Left ventricle myocardium inferior (tissue), 1 donor: Measurements from ENCODE around the gene TIGD2. TPM values are rescaled to one million over a fixed set of nuclear protein-coding genes. Genes with fewer than 3 reads are reported as not detected.

Experiments
- DNase-seq: peaks from one replicate; pipeline ENCODE4 v3.0.0-alpha.2; 2020
- H3K27ac ChIP-seq: fragments of 200-600 bp; replicated peaks from 2 replicates; pipeline ENCODE4 v1.8.0; 2021
- H3K27me3 ChIP-seq: fragments of 200-600 bp; 2 replicates; pipeline ENCODE4 v1.8.0; 2021; ENCODE audit warnings: low read depth
- H3K36me3 ChIP-seq: fragments of 200-600 bp; 2 replicates; pipeline ENCODE4 v1.8.0; 2021
- H3K4me1 ChIP-seq: fragments of 200-600 bp; 2 replicates; pipeline ENCODE4 v1.8.0; 2021
- H3K4me3 ChIP-seq: fragments of 200-600 bp; 2 replicates; pipeline ENCODE4 v1.8.0; 2021; ENCODE audit warnings: mild to moderate bottlenecking, moderate library complexity
- H3K9me3 ChIP-seq: fragments of 200-600 bp; replicated peaks from 2 replicates; pipeline ENCODE4 v1.8.0; 2021
- intact Hi-C: fragments of 100-400 bp; cut with micrococcal nuclease; formaldehyde crosslinking; loops from one replicate; pipeline ENCODE4 v1.11.0; 2022
- total RNA-seq: library from RNA; stranded (reverse); fragmentation: NEBNext Ultra II Directional; extraction: Animal tissue kit (Norgen Biotek cat#: 25700); gene quantifications from one replicate; pipeline ENCODE4 v1.2.1, GENCODE V29; 2021
- TF ChIP-seq, protein P1 (sequence below): fragments of 200-600 bp; IDR thresholded peaks from 2 replicates; pipeline ENCODE4 v1.8.0; 2021; ENCODE audit warnings: antibody characterized with exemption, mild to moderate bottlenecking, borderline replicate concordance
- donor health status: DM: no; HTN: yes; CAD: no; lungs with severe emphysema.

The TIGD2 gene
- total RNA-seq, 1 donor from 2014 or later = 2.0 TPM

DNA sequence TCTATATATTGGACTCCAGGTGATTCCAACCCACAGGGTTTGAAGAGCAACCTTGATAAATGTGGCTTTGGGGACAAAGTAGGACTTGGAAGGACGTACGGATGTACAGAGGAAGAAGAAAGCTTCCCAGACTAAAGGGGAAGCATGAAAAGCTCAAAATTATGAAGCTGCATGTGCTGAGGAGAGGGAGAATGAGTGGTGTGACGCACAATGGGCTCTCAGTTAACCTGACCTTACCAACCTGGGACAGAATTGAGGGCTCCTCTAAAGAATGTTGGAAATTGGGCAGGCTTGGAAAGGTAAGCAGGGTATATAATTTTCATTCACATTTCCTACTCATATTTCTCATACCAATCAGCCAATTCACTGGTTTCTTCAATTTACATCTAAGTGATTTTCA is 10.5 kb upstream of the TIGD2 start:
- Histone ChIP-seq H3K4me1 (no peaks in the 10 kb centered on the region), H3K9me3 (no peaks in the 10 kb centered on the region), H3K27me3 (no peaks in the 10 kb centered on the region), H3K27ac (no peak overlapping the region), H3K4me3 (no peak overlapping the region), H3K36me3 (no peaks in the 10 kb centered on the region)
- TF ChIP-seq, protein P1, sequence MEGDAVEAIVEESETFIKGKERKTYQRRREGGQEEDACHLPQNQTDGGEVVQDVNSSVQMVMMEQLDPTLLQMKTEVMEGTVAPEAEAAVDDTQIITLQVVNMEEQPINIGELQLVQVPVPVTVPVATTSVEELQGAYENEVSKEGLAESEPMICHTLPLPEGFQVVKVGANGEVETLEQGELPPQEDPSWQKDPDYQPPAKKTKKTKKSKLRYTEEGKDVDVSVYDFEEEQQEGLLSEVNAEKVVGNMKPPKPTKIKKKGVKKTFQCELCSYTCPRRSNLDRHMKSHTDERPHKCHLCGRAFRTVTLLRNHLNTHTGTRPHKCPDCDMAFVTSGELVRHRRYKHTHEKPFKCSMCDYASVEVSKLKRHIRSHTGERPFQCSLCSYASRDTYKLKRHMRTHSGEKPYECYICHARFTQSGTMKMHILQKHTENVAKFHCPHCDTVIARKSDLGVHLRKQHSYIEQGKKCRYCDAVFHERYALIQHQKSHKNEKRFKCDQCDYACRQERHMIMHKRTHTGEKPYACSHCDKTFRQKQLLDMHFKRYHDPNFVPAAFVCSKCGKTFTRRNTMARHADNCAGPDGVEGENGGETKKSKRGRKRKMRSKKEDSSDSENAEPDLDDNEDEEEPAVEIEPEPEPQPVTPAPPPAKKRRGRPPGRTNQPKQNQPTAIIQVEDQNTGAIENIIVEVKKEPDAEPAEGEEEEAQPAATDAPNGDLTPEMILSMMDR = no peak
- intact Hi-C loops = no loop called here
- DNase-seq = no peak

DNA sequence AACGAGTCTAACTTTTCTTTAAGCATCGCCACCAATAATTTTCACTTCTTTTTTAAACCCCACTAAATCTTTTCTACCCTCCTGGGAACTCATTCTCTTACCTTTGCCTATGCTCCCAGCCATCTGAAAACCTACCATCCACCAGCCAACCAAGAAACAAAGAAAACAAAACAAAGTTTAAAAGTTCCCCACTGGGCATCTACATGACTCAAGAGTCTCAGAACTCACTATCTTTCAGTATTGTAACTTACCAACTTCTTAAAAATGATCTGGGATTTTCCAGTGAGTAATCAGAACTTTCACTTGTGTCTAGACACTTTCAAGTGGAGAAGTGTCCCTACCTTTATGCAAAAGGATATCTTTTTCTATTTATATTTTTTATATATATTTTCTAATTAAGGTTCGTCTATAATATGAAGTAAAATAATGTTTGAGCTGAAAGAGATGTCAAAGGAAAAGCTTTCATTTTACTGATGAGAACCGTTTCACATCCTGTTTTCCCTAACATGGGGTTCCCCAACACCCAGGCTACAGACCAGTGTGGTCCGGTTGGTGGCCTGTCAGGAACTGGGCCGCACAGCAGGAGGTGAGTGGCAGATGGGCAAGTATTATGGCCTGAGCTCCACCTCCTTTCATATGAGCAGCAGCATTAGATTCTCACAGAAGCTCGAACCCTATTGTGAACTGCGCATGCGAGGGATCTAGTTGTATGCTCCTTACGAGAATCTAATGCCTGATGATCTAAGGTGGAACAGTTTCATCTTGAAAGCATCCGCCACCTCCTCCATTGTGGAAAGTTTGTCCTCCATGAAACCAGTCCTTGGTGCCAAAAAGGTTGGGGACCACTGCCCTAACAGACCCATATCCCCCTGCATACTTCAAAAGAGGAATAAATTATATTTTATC is 9.8 kb upstream of the TIGD2 start:
- H3K4me3 ChIP-seq = no peak overlapping the region
- H3K9me3 ChIP-seq = no peaks in the 10 kb centered on the region
- no peaks in the 10 kb centered on the region for H3K27me3 ChIP-seq
- DNase-seq = no peak
- TF ChIP-seq, protein P1 = no peak
- H3K4me1 ChIP-seq = no peaks in the 10 kb centered on the region
- no peak overlapping the region for H3K27ac ChIP-seq
- no peaks in the 10 kb centered on the region for H3K36me3 ChIP-seq
- intact Hi-C loops = no loop called here

DNA sequence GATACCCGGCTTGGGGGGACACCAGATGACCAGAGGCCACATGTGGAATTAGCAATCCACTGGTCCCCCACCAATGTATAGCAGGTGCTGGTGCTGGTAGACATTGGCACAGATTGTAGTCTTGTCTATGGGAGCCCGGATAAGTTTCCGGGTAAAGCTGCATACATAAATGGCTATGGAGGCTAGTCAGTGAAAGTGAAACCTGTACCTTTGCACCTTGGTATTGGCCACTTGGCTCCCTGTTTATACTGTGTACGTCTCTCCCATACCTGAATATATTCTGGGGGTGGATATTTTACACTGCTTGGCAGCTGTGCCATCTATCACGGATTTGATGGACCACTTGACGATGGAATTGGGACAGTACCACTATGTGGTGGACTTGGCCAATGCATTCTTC is 5.6 kb upstream of the TIGD2 start:
- DNase-seq = no peak
- Histone ChIP-seq H3K9me3 (no peaks in the 10 kb centered on the region), H3K27me3 (no peaks in the 10 kb centered on the region), H3K4me3 (no peak overlapping the region), H3K4me1 (peaks cover 10% of the 10 kb centered on the region), H3K27ac (peak overlapping the region; percentile 40), H3K36me3 (no peaks in the 10 kb centered on the region)
- TF ChIP-seq, protein P1 = no peak
- intact Hi-C loops = no loop called here

DNA sequence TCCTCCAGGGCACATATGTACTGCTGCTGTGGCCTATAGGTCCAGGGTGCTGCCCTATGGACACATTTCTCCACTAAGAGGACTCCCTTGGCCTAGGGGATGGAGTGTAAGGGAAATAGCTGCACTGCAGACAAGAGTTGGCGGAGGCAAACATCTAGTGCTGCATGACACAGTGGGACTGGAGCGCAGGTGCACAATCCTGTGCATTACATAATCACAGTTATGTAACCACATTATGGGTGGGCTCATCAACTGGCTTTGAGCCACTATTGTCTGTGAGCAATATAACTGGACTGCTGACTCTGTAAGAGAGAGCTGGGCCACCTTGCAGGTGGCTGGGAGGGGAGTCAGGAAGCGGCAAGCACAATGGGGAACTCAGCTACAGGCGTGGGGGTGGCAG is 3.2 kb upstream of the TIGD2 start:
- DNase-seq = no peak
- TF ChIP-seq, protein P1 = no peak
- Histone ChIP-seq H3K4me1 (peaks cover 27% of the 10 kb centered on the region), H3K9me3 (peaks cover 3% of the 10 kb centered on the region), H3K4me3 (no peak overlapping the region), H3K27me3 (no peaks in the 10 kb centered on the region), H3K27ac (no peak overlapping the region), H3K36me3 (no peaks in the 10 kb centered on the region)
- intact Hi-C loops = no loop called here

DNA sequence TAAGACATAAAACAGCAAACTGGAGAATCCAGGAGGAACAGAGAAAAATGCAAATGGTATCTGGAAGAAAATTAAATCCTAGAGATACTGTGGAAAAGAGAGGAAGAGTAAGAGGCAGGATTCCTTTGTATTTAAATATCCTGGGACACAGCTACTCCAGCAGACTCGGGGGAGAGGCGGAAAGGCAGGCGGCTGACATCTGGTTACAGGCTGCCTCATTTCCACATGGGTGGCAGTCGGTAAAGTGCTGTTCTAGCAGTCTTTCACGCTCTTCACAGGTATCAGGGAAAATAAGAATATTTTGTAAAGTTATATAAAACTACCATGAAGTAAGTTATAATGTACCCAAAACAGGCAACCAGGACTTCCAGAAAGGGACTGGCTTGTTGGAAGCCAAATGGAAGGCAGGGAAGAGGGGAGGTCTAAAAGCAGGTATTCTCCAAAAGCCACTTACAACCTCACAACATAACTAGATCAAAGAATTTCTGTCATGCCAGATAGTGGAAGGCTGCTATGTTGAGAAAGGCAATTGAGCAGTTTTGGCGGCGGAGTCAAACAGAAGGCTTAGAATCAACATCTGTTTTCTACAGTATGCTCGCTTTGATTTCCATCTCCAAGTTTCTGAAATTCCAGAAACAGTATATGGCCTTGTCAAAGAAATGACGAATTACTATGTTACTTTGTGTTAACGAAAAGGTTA is 1.3 kb upstream of the TIGD2 start:
- Histone ChIP-seq H3K27ac (peak overlapping the region; percentile 91), H3K27me3 (no peaks in the 10 kb centered on the region), H3K4me3 (peak overlapping the region; percentile 86), H3K9me3 (peaks cover 19% of the 10 kb centered on the region), H3K4me1 (peaks cover 27% of the 10 kb centered on the region), H3K36me3 (no peaks in the 10 kb centered on the region)
- no peak for DNase-seq
- TF ChIP-seq, protein P1 = no peak
- intact Hi-C loops = no loop called here
